SK-N-SH (cell line): ENCODE data around the gene RFX2.

Source experiments
- EP300 ChIP-seq, 2 experiments: IDR thresholded peaks; 2 replicates each; pipeline versions ENCODE4 v1.4.0 to v1.6.1; 2012; ENCODE audit warnings: borderline replicate concordance in 1 of 2, low read depth in 1 of 2, low read length in 1 of 2
- FOXM1 ChIP-seq: IDR thresholded peaks from 2 replicates; pipeline ENCODE4 v1.4.0; 2012; ENCODE audit warnings: low read depth, mild to moderate bottlenecking
- NRF1 ChIP-seq: IDR thresholded peaks from 2 replicates; pipeline ENCODE4 v1.6.1; 2012; ENCODE audit warnings: low read depth, mild to moderate bottlenecking, low read length
- RAD21 ChIP-seq: IDR thresholded peaks from 2 replicates; pipeline ENCODE4 v1.6.1; 2012; ENCODE audit warnings: mild to moderate bottlenecking, low read length
- SMC3 ChIP-seq: IDR thresholded peaks from 2 replicates; pipeline ENCODE4 v1.6.1; 2012; ENCODE audit warnings: low read depth, low read length, improper control_type of control experiment
- TF ChIP-seq, protein P1 (sequence below): fragments of 200-600 bp; sonication (generic); IDR thresholded peaks from 2 replicates; pipeline ENCODE4 v1.6.1; 2017; ENCODE audit warnings: antibody characterized with exemption, mild to moderate bottlenecking, moderate library complexity

DNA sequence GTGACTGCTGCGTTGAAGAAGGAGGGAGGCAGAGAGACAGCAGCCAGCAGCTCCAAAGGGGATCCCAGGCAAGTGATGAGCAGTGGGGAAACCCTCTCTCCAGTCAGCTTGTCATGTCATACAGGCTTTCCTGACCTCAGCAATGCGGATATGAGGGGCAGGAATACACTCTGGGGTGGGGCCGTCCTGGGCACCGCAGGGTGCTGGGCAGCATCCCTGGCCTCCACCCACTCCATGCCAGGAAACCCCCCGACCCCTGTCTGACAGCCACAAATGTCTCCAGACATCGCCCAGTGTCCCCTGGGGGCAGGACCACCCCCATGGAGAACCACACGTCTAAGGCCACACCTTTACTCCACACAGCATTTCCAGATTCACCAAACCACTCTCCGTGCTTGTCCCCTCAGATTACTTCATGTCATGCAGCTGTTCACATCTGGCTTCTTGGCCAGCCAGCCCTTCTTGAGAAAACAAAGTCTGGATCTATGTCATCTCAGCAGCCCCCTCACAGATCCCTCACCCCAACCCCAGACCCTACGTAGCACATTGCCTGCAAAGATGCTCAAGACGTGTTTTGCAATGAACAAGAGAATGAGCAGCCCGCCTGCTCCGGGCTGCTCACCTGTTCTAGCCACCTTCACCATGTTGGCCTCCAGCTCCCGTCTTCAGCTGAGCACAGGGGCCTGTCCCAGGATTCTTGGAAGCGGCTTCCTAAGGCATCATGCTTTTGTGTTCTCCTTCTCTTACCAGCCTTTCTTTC, 46.5 kb downstream of the RFX2 start:
- TF ChIP-seq, protein P1, sequence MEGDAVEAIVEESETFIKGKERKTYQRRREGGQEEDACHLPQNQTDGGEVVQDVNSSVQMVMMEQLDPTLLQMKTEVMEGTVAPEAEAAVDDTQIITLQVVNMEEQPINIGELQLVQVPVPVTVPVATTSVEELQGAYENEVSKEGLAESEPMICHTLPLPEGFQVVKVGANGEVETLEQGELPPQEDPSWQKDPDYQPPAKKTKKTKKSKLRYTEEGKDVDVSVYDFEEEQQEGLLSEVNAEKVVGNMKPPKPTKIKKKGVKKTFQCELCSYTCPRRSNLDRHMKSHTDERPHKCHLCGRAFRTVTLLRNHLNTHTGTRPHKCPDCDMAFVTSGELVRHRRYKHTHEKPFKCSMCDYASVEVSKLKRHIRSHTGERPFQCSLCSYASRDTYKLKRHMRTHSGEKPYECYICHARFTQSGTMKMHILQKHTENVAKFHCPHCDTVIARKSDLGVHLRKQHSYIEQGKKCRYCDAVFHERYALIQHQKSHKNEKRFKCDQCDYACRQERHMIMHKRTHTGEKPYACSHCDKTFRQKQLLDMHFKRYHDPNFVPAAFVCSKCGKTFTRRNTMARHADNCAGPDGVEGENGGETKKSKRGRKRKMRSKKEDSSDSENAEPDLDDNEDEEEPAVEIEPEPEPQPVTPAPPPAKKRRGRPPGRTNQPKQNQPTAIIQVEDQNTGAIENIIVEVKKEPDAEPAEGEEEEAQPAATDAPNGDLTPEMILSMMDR, result no peak
- no peak for TF ChIP-seq EP300 (IDR thresholded peaks at IDR 0.05; ENCODE audit: borderline replicate concordance in 1 of 2, low read depth in 1 of 2, low read length in 1 of 2)
- TF ChIP-seq SMC3, result no peak
- TF ChIP-seq NRF1, result no peak
- TF ChIP-seq RAD21, result no peak
- TF ChIP-seq FOXM1, result no peak
